HG02840 (cell line): ENCODE results near the gene MKKS.

Source experiments
- ATAC-seq: cut with Tn5 transposase; IDR thresholded peaks from one replicate; pipeline ENCODE4 v1.9.1; 2021; ENCODE audit warnings: mild to moderate bottlenecking, moderate library complexity, moderate number of reproducible peaks; ENCODE audit not compliant: unreplicated experiment, low FRiP score

Gene MKKS

GRCh38 chr20:10433623-10434466 lies at the start of gene MKKS:
TSS of gene MKKS (minus strand) at chr20:10434222. CDS start at chr20:10413514, 20,708 bp downstream.
- ATAC-seq, result peak; percentile 62

DNA sequence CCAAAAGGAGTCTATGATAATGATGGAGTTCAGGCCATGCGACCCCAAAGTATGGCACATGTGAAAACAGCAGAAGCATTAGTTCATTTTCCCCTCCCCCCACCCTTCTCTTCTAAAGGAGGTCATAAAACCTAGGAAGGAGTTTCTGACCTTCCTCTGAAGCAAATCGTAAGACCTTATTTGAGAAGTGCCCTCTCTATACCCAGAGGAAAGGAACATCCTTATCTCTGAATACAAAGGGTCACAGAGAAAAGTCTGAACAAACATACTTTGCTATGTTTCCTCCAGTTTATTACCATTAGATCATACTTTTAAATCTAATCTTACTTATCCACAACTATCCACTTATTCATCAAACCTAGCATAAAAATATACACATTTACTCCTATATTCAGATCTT lies 49.7 kb upstream of the MKKS start:
- no peak for ATAC-seq

GRCh38 chr20:10481676-10482075 lies 47.7 kb upstream of the MKKS start:
- no peak for ATAC-seq

DNA sequence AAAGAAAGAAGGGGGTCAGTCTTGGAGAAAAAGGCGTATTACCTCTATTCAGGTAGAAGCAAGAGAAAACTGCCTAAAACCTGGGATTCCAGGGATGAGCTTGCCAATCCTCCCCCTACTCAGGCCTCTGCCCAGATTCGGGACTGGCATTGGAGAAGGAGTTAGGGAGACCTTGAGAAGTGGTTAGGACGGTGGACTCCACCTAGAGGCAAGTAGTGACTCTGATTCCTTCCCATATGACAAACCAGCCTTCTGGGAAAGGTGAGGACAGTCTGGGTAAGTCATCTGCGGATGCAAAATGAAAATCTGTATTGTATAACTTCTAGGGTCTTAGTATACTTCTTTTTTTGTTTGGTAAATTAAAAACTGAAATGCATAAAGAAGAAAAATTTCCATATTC lies 44.9 kb upstream of the MKKS start:
- ATAC-seq, result no peak

DNA sequence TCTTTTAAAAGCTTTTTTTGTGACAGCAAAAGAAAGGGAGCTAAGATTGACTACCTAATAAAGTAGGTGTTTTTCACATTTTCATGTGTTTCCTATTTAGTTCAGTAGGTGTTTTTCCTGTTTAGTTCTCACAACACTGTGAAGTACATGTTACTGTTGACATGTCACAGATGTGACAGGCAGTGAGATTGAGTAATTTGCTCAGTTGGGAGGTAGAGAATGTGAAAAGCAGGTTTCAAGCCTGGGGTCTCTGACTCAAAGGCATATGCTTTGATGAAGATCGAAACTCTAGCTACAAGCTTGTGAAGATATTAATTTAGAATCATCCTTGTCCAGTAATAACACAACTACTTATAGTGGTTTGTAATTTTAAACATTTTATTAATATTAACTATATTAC lies 44.2 kb upstream of the MKKS start:
- peak; percentile 66 for ATAC-seq

DNA sequence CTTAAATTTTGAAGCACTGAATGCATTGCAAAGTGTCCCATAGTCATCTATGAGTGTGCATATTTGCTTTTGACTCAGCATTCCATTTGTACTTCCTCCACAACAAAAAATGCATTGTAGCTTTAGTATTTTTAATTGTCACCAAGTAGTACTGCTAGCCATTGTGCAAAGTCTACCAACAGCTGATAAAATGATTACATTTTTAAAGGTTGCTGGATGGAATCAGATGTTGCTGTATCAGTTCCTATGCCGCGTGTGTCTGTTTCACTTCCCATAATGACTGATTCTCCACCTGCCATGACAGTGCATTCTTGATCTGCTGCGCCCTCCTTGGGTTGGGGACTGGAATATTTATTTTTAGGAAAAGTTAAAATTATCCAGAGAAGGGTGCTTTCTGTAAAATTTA lies 42.3 kb upstream of the MKKS start:
- peak; percentile 72 for ATAC-seq

DNA sequence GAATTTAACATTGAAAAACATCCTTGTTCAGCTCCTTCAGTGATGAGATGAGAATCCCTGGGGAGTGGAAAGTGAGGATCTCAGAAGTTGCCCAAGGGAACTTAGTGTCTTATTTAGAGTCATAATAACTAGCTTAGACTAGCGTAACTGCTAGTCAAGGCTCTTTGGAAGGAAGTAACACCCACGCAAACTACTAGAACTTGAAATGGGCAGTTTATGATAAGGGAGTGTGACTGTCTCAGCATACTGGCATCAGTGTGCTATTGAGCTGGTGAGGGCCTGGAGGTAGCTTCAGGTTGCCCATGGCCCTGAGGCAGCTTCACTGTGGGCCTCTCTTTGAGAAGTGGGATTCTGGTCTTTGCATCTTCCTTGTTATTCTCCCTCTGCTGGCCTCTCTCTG lies 41.2 kb upstream of the MKKS start:
- ATAC-seq, result no peak

GRCh38 chr20:10474606-10475184 lies 40.7 kb upstream of the MKKS start:
- ATAC-seq, result no peak

DNA sequence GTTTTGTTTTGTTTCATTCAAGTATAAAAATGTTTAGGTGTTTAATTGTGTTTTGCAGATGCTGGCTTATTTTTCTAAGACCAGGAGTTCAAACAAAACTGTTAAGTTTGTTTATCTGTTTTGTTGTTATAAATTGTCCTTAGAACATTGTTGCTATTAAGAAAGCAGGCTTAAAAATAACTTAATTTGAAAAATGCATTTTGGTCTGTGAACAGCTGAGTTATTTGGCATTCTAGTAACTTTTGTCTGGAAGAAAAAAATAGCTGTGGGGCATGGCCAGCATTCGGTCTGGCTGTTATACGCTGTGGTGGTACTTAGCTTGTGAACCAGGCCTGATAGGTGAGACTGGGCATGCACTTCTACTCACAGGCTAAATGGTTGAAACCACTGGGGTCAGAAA lies 38.8 kb upstream of the MKKS start:
- ATAC-seq, result no peak

DNA sequence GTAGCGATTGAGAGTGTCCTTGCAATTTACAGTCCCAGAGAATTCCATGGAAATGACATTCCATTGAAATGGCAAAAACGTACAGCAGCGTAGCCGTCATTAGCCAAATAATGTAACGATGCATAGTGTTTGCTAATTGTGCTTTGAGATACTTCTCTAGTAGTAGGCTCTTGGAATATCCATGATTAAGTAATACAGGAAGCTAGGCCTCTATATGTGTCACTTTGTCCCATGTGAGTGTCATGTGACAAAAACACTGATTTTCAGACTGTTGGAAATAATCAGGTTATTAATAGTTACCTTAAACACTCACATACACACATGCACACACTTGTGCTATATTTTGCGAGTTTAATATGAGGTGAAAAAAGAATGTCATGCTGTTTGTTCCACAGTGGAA lies 36.3 kb upstream of the MKKS start:
- no peak for ATAC-seq

- no peak for ATAC-seq
Observed at GRCh38 chr20:10469599-10469998, 35.6 kb upstream of the MKKS start.

DNA sequence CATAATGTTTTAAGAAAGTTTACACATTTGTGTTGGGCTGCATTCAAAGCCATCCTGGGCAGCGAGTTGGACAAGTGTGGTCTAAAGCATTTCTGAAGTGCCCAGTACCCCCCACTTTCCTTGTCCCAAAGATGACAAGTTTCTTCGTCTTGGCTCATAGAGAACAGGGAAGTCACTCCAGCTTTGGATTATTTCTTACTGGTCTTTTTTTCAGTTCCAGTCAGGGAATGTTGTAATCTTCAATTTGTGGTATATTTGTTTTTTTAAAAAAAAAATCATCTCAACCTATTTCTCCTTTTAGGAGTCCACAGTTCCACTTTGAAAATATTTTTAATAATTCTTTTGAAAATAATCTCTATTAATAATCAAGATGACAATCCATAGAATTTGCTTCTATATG lies 35.0 kb upstream of the MKKS start:
- no peak for ATAC-seq

GRCh38 chr20:10468340-10468845 lies 34.4 kb upstream of the MKKS start:
- ATAC-seq, result no peak

DNA sequence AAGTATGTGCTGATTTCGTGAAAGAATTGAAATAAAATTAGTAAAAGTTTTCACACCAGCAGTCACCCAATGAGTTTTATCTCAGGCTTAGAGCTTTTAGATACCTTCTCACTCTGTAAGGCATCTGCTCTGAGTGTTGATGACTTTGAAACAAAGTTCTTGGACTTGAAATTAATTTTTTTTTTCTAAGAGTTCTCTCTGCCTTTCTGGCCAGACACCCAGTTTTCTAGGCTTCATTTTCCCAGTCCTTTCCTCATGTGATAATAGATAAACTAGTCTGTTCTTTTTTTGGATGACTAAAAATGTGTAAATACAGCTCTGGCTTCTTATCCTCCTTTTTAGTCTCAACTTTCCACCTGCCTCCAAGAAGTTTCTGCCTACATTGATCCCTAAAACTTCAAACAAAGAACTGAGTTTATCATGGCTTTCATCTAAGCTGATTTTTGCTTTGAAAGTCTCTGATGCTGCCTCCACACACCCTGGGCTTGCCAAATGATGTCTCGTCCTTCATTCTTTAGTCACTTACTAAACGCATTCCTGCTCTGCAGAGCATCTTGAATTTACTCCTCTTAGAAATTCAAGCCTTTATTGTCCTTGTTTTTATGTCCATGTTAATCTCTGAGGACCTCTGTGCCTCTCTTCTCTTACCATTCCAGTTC lies 33.8 kb upstream of the MKKS start:
- ATAC-seq, result no peak

DNA sequence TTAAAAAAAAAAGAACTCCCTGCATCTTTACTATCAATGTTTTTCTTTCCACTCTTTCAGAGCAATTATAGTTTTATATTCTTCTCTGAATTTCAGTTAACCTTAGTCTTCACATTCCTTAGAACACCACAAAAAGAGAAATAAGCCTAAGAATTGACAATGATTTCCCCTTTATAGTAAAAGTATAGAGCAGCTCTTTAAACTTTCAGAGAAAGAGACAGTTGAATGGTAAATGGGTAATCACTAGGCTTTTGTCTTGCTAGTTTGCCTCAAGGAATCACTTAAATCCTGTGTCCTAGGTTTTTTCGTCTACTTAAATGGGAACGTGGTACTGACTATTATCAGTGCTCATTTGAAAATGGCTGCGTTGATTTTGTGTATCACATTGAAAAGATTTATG lies 32.8 kb upstream of the MKKS start:
- no peak for ATAC-seq

DNA sequence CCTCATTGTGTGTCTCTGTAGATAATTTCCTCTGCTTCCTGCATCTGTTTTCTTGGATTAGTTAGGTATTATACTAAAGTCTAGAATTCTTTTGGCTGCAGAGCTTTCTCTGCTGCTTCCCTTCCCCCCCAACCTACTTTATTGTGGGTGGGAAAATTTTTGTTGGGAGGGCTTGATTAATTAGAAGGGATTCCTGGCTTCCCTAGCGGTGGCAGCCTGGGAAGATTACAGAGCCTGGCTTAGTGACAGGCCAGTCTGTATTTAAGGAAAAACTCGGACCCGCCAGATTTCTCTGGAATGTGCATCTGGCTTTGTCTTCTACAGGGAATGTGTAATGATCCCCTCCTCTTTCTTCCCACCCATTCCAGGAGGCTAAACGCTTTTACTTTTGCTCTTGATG lies 32.3 kb upstream of the MKKS start:
- no peak for ATAC-seq

GRCh38 chr20:10465135-10465534 lies 31.1 kb upstream of the MKKS start:
- ATAC-seq, result no peak

DNA sequence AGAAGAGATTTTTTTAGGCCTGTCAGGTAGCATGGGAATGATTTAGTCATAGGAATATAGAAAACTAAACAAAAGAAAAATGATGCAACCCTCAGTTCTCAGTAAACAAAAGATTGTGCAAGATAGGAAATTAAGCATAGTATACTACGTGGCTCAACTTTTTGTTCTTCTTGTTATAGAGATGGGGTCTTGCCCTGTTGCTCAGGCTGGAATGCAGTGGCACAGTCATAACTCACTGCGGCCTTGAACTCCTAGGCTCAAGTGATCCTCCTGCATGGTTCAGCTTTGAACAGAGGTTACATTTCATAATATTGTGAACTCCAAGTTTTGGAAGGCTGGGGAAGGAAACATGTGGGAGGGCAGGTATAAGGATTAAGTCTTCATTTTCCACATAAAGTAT lies 29.6 kb upstream of the MKKS start:
- ATAC-seq, result no peak

DNA sequence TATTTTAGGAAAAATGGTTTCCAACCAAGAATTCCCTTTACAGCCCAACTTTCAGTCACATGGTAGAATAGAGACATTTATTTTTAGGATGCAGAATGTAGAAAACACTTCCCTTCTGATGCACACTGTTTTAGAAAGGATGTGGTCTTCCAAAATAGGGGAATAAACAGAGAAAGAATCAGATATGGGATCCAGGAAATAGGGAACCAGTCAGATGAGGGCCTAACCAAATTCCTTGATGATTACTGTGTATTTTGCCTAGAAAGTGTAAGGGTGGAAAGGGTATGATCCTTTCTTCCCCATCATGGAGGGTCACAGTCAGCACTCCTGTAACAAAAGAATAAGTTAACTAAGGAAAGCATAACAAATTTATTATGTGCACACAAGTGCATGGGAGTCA lies 28.5 kb upstream of the MKKS start:
- ATAC-seq, result no peak

GRCh38 chr20:10461495-10461894 lies 27.5 kb upstream of the MKKS start:
- no peak for ATAC-seq

DNA sequence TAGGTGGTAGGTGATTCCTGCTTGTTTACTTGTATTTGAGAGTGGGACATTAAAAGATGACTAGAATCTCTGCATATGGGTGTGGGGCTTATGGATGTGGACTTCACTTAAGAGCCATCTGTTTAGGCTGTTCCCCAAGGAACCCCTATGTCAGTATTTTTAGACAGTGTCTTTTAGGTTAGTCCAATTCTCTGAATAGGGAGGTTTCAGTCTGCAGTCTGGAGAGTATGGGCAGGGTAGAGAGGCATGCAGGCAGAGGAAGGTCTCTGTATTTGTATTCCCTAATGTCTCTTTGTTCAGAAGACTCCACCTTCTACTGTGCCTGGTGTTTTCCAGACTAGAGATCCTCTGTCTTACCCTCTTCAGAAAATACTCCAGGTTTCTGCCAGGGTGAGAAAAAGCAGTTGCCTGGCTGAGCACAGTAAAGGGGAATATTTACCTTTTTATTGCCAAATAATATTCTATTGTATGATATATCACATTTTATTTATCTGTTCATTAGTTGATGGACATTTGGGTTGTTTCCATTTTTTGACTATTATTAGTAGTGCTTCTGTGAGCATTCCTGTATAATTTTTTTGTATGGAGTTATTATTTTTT lies 20.2 kb upstream of the MKKS start:
- ATAC-seq, result no peak
